NCI-H2081 (cell line): ENCODE measurements around the gene BLOC1S6.
"Not testable (repeated sequence)": the region's sequence is repeated elsewhere in the genome, so short reads cannot be mapped to it uniquely, and the experiment has no call there.

Source experiments
- DNase-seq, 2 experiments: peaks; one replicate each; lab custom pipeline; 2025; lab: John Stamatoyannopoulos, UW

The BLOC1S6 gene

DNA sequence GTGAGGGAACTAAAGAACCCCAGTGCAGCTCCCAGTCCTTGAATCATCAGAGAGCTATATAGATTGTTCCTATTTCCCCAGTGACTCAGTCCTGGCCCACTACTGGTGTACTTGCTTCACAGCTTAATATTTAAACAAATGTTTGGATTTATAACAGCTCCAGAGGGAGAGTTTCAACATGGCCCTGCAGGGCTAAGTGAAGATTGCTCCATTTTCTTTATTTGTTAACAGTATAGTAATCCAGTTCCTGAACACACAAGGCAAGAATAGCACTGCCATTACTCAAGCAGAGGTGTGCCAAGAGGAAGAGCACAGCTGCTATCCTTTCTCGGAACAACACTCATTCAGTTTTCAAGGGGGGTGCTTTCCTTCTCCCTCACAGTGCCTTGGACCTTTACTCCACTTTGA is 54.2 kb downstream of the BLOC1S6 start:
- DNase-seq, result no peak

DNA sequence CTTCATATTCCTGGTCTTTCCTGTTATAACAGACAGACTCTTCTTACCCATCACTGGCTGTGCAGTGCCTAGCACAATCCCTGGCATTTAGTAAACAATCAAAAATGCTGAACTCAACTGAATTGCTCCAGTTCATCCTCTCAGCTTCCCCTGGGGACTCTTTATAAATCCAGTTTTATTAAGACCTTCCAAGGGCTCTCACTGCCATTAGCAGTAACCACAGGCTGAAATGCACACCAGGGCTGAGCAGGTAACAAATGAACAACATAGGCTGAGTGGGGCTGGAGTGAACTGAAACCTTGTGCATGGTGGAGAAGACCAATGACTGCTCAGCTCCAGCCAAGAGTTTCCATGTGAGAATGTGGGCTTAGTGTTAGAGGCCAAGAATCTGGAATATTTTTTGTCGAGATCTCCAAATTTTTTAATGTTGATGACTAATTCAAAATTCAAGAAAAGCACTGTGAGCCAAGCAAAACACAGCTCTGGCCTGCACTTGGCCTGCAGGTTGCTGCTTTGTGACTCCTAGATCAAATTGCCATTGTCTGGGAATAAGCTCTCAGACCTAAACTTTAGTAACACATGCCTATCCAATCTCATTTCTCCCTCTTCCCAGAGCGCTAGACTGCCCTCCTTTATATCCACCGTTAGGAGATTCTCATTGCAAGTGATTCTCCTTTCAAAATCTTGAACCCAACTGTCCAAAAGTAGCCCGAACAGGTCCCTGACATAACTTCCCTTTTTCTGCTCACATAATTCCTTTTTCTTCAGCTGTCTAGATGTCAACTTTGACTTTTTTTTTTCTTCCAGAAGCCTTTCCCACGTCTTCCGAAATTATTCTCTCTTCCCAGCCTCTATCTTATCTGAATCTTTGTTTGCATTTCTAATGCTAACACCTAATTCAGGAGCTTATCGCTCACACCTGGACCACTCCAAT is 55.1 kb downstream of the BLOC1S6 start:
- DNase-seq, result no peak

DNA sequence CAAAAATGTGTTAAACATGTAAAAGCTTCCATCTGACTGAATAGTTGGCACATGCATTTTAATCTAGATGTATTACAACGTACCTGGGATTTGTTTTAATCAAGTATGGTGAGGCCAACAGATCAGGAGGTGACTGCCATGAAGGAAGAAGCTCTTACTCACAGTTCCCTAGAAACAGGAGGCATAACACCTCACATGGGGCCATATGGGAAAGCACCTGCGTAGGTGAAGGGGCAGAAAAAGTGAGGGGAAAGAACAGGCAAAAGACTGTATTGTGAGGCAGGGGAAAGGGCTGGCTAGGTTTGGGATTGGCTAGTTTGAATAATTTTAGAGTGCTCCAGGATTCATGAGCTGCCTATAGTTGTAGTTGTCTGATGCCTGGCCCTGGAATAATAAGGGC is 57.3 kb downstream of the BLOC1S6 start:
- DNase-seq, result no peak

DNA sequence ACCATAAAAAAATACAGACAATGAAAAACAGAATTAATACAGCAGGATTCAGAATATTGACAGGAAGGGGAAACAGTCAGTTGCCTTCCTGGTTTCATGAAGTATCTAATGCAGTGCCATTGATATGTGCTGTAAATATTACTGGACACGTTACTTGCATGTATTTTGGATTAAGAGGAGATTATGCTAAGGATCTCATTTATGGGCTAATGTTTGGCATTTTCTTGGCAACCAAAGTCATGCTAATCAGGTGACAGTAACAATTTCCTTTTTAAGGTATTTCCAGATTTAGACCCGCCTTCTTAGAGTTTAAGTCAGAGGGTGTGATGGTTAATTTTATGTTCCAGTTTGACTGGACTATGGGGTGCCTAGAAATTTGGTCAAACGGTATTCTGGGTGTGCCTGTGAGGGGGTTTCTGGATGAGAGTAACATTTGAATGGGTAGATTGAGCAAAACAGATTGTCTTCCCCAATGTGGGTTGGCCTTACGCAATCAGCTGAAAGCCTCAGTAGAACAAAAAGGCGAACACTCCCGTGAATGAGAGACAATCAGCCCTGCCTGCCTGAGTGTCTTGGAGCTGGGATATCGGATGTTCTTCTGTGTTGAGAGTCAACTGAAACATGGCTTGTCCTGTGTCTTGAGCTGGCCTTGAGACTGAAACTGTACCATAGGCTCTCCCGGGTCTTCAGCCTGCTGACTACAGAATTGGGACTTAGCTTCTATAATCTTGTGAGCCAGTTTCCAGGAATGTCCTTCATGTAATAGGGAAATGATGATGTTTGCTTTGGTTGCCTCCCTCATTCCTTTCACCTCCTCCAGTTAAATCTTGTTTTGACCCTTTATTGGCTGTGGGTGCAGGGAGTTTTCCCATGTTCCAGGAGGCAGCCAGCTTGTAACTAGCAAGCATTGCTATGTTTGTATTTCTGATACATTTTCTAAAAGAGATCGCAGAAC is 58.1 kb downstream of the BLOC1S6 start:
- DNase-seq, result no peak

DNA sequence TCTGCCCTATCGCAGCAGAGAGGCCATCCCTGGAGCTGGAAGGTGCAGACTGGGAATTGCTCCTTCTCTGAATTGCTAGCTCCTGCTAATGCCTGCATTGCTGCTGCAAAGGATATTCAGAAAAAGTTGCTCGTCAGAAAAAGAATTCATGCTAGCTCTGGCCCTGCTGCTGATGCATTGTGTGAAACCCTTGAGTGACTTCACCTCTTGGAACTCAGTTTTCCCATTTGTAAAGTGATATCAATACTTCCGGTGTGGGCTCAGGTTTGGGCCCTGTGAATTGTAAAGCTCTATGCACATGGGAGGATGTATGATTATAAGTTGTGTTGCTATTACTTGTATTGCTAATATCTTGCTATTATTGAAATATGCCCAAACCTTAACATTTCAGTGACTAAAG is 59.0 kb downstream of the BLOC1S6 start:
- DNase-seq, result no peak

DNA sequence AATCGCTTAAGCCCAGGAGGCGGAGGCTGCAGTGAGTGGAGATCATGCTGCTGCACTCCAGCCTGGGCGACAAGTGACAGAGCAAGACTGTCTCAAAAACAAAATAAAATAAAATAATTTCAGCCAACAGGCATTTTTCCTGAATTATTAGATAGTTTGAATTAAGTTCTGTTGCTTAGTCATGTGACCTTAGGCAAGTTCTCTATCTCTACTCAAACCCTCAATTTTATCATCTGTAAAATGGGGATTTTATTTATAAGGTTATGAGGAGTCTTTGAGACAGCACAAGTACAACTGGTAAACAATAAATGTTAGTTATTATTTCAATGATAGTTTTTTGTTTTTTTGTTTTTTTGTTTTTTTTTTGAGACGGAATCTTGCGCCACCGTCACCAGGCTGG is 60.6 kb downstream of the BLOC1S6 start:
- DNase-seq, result no peak

DNA sequence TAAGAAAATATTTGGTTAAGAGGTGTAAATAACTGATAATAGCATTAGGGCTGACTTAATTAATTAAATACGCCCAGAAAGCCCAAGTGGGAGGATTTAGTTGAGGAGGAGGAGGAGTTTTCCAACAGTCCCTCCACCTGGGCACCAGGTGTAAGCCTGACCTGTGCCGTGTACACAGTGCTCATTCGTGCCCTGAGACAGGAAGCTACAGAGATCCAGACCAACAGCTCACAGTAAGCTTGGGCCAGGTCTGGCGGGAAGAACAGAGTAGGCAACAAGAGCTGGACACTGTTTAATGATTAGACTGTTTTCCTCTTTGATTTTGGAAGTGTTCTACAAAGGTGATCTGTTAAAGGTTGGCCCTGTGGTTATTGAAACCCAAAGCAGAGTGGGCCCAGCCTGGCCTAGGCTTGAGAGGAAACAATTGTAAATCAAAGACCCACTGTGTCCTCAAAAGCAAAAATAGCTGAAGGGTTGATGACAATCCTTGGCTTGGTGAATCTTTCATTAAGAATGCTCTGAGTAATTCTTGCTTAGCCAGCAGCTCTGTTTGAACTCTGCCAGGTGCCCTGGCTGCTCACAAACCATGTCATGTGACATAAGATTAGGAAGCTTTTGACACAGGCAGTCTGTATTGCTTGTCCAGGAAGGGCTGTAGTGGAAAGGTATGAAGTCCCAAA is 61.5 kb downstream of the BLOC1S6 start:
- no peak for DNase-seq

DNA sequence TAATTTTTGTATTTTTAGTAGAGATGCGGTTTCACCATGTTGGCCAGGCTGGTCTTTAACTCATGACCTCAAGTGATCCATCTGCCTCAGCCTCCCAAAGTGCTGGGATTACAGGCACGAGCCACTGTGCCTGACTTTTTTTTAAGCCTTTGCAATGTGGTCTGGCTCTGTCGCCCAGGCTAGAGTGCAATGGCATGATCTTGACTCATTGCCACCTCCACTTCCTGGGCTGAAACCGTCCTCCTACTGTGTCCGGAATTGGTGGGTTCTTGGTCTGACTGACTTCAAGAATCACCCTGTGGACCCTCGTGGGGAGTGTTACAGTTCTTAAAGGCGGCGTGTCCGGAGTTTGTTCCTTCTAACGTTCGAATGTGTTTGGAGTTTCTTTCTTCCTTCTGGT is 62.8 kb downstream of the BLOC1S6 start:
- DNase-seq, result not testable (repeated sequence)

DNA sequence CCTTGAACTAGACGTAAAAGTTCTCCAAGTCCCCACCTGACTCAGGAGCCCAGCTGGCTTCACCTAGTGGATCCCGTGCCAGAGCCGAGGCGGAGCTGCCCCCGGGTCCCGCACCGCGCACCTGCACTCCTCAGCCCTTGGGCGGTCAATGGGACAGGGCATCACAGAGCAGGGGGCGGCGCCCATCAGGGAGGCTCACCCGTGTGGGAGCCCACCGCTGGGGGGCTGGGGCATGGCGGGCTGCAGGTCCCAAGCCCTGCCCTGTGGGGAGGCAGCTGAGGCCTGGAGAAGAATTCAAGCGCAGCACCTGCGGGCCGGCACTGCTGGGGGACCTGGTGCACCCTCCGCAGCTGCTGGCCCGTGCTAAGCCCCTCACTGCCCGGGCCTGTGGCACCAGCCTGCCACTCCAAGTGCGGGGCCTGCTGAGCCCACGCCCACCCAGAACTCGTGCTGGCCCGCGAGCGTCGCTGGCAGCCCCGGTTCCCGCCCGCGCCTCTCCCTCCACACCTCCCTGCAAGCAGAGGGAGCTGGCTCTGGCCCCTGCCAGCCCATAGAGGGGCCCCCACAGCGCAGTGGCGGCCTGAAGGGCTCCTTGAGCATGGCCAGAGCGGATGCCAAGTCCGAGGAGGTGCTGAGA is 63.8 kb downstream of the BLOC1S6 start:
- no peak for DNase-seq

DNA sequence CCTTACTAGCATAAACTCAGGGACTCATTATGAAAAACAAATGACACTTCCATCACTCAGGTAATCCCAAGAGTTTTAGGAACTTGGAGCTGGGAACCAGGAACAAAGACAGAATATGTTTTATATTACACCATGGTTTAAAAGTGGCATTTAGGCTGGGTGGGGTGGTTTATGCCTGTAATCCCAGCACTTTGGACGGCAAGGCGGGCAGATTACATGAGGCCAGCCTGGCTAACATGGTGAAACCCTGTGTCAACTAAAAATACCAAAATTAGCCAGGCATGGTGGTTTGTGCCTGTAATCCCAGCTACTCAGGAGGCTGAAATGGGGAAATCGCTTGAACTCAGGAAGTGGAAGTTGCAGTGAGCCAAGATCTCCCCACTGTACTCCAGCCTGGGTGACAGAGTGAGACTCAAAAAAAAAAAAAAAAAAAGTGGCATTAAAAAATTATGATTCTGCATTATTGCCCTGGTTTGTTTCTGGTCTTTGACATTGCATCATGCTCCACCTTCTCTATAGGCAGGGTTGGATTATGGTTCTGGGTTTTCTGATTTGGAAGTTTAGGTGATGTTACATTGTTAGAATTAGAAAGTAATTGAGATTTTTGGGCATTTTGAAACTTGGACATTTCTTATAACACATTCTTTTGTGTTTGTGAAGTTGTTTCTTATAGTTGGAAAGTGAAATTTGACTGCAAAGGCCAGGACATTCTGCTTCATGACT is 66.7 kb downstream of the BLOC1S6 start:
- no peak for DNase-seq

DNA sequence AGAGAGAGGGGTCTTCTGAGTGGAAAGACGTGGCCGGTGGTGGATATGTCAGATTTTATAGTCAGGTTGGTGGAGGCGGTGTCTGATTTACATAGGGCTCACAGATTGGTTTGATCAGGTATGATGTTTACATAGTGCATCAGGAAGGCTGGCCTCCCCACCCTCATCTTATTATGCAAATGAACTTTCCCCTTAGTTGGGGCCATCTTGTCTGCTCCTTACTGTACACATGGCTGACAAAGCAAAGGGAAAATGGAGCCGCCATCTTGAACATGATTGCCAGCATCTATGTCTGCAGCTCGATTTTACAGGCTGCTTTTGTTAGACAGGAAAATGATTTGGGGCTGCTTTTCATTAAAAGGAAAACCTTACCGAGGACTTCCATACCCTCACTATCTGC is 67.6 kb downstream of the BLOC1S6 start:
- DNase-seq, result no peak

DNA sequence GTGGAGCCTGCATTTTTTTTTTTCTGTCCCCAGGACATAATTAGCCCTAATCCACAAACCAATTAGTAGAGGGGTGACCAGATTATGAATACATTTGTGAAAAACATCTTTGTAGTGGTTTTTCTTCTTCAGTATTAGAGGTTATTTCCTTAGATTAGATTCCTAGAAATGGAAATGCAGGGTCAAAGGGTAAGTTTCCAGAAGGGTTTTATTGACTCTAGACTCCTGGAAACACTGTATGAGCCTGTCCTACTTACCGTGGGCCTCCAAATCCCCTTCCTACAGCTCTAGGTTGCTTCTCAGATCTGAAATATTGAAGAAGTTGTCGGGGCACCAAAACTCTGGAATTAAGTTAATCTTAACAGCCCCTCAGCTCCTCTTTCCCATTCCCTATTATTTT is 70.1 kb downstream of the BLOC1S6 start:
- no peak for DNase-seq

DNA sequence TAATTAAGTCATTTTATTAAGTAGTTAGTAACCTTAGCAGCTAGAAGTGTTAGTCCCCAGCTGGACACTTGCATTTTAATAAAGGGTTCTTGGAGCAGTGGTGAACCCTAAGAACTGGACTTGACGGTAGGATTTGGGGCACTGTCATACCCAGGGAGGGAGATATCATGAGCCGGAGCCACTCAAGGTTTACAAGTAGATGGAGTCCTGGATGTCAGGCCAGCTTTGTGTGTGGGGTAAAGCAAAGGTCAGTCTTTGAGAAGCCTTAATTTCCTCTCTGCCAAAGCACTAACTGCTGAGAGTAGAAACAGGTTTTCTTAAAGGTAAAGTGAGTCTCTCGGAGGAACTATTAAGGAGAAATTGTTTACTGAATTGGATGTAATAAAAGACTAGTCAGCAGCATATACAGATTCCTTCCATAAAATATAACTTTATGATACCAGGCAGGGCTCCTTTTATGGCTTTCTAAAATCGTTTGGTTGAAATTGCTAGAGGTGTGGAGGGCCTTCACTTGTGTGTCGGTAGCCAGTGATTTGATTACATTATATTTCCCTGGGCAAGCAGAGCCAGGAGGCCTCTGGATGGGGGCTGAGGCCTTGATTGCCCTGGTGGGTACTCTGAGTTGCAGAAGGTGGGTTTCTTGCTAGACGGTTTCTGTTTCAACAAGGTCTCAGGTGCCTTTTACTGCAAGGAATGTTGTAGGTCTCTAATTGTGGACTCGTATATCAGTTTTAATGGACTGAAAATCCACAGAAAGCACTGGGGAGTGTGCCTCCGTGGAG is 70.8 kb downstream of the BLOC1S6 start:
- DNase-seq, result no peak
